Activated naive CD8-positive, alpha-beta T cell treated with anti-CD3 and anti-CD28 coated beads, Interleukin-2, amount 50 U/mL, for 24 hours (primary cell): Measurements from ENCODE around the gene CERS5.

ENCODE experiments used
- ATAC-seq: fragments of 150-1000 bp; cut with Tn5 transposase; one replicate; pipeline ENCODE4 v1.10.0; 2021
- DNase-seq: peaks from one replicate; pipeline ENCODE4 v3.0.0; 2021
- H3K27ac Mint-ChIP-seq: one replicate; pipeline ENCODE4 v1.8.0; 2021; ENCODE audit warnings: mild to moderate bottlenecking, mixed read lengths
- H3K27me3 Mint-ChIP-seq: one replicate; pipeline ENCODE4 v1.8.0; 2021; ENCODE audit warnings: mixed read lengths
- H3K36me3 Mint-ChIP-seq: one replicate; pipeline ENCODE4 v1.8.0; 2021; ENCODE audit warnings: low read depth, mixed read lengths
- H3K4me1 Mint-ChIP-seq: one replicate; pipeline ENCODE4 v1.8.0; 2021; ENCODE audit warnings: mixed read lengths
- H3K4me3 Mint-ChIP-seq: one replicate; pipeline ENCODE4 v1.8.0; 2021; ENCODE audit warnings: mild to moderate bottlenecking, moderate library complexity, mixed read lengths
- H3K9me3 Mint-ChIP-seq: one replicate; pipeline ENCODE4 v1.8.0; 2021; ENCODE audit warnings: mixed read lengths

CERS5 gene

GRCh38 chr12:50129290-50129689 lies 37.9 kb downstream of the CERS5 start:
- Mint-ChIP-seq H3K4me3 (no peak overlapping the region), H3K4me1 (peaks cover 19% of the 10 kb centered on the region), H3K27me3 (no peaks in the 10 kb centered on the region), H3K9me3 (no peaks in the 10 kb centered on the region), H3K36me3 (peaks cover 50% of the 10 kb centered on the region), H3K27ac (no peak overlapping the region)
- no peak for DNase-seq
- no peak for ATAC-seq

- Mint-ChIP-seq H3K9me3 (no peaks in the 10 kb centered on the region), H3K4me3 (no peak overlapping the region), H3K27ac (no peak overlapping the region), H3K36me3 (peaks cover 42% of the 10 kb centered on the region), H3K27me3 (no peaks in the 10 kb centered on the region), H3K4me1 (peaks cover 15% of the 10 kb centered on the region)
- ATAC-seq (no peak), DNase-seq (no peak)
Observed at GRCh38 chr12:50127546-50127945, 39.6 kb downstream of the CERS5 start.

GRCh38 chr12:50123203-50123602 lies 44.0 kb downstream of the CERS5 start:
- DNase-seq = no peak
- no peaks in the 10 kb centered on the region for H3K27me3 Mint-ChIP-seq
- no peaks in the 10 kb centered on the region for H3K9me3 Mint-ChIP-seq
- ATAC-seq = no peak
- H3K4me1 Mint-ChIP-seq = peaks cover 14% of the 10 kb centered on the region
- no peak overlapping the region for H3K4me3 Mint-ChIP-seq
- H3K36me3 Mint-ChIP-seq = peaks cover 20% of the 10 kb centered on the region
- no peak overlapping the region for H3K27ac Mint-ChIP-seq

DNA sequence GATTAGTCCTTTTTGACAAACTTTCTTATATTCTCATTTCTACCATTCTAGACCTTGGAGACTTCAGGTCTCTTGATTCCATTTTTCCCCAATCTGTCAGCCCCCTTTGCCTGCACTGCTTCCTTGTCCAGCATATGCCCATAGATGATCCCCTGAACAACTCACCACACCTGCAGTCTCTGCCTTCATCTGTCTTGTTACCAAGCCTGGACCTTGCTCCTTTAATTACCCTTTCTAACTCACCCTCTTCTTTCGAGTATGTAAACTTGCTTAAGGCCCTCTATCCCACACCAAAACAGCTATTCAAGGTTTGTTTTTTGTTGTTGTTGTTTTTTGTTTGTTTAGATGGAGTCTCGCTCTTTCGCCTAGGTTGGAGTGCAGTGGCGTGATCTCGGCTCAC lies 45.5 kb downstream of the CERS5 start:
- no peaks in the 10 kb centered on the region for H3K9me3 Mint-ChIP-seq
- H3K27ac Mint-ChIP-seq = no peak overlapping the region
- DNase-seq (no peak), ATAC-seq (no peak)
- no peaks in the 10 kb centered on the region for H3K27me3 Mint-ChIP-seq
- H3K4me3 Mint-ChIP-seq = no peak overlapping the region
- H3K36me3 Mint-ChIP-seq = peaks cover 20% of the 10 kb centered on the region
- H3K4me1 Mint-ChIP-seq = peaks cover 17% of the 10 kb centered on the region

- H3K9me3 Mint-ChIP-seq = no peaks in the 10 kb centered on the region
- H3K36me3 Mint-ChIP-seq = peaks cover 25% of the 10 kb centered on the region
- H3K4me1 Mint-ChIP-seq = peaks cover 24% of the 10 kb centered on the region
- no peak for ATAC-seq
- no peak overlapping the region for H3K27ac Mint-ChIP-seq
- H3K4me3 Mint-ChIP-seq = no peak overlapping the region
- no peak for DNase-seq
- no peaks in the 10 kb centered on the region for H3K27me3 Mint-ChIP-seq
Observed at GRCh38 chr12:50120953-50121352, 46.2 kb downstream of the CERS5 start.

GRCh38 chr12:50120521-50120920 lies 46.6 kb downstream of the CERS5 start:
- Mint-ChIP-seq H3K4me1 (peaks cover 25% of the 10 kb centered on the region), H3K27ac (no peak overlapping the region), H3K27me3 (no peaks in the 10 kb centered on the region), H3K9me3 (no peaks in the 10 kb centered on the region), H3K36me3 (peaks cover 30% of the 10 kb centered on the region), H3K4me3 (no peak overlapping the region)
- no peak for DNase-seq
- ATAC-seq = no peak

- Mint-ChIP-seq H3K36me3 (peaks cover 31% of the 10 kb centered on the region), H3K27me3 (no peaks in the 10 kb centered on the region)
Observed at GRCh38 chr12:50119387-50119786, 47.8 kb downstream of the CERS5 start.

GRCh38 chr12:50117057-50117622 lies 50.0 kb downstream of the CERS5 start:
- Mint-ChIP-seq H3K27me3 (no peaks in the 10 kb centered on the region), H3K27ac (peak overlapping the region; percentile 59), H3K36me3 (peaks cover 30% of the 10 kb centered on the region), H3K4me1 (peaks cover 36% of the 10 kb centered on the region), H3K9me3 (no peaks in the 10 kb centered on the region), H3K4me3 (no peak overlapping the region)
- DNase-seq (no peak), ATAC-seq (no peak)

More at GRCh38 chr12:50119387-50119786, 47.8 kb downstream of the CERS5 start:
- Mint-ChIP-seq H3K4me1 (peaks cover 23% of the 10 kb centered on the region), H3K27ac (no peak overlapping the region), H3K9me3 (no peaks in the 10 kb centered on the region), H3K4me3 (no peak overlapping the region)
- DNase-seq (no peak), ATAC-seq (no peak)

DNA sequence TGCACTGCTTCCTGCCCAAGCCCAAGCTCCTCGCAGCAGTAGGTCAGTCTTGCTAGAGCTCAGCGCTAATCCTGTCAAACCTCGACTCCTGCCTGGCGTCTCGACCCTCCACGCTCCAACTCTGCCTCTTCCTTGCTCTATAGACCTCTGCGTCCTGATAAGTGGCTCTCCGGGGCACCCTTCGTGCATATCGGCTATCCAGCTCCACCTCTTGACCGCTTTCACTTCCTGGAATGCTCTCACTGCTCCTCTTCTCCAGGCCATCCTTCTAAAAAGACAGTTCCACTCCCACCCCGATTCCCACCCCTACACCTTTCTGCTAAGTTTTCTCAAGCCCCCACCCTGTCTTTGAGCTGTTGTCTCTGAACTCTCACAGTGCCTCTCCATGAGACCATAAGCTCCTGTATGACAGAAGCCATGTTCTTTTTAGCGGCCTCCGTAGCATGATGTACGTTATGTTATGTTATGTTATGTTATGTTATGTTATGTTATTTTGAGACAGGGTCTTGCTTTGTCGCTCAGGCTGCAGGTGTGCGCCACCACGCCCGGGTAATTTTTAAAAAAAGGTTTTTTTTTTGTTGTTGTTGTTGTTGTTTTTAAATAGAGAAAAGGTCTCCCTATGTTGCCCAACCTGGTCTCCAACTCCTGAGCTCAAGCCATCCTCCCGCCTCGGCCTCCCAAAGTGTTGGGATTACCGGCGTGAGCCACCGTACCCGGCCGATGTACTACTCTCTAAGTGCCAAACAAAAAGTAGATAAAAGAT lies 54.5 kb downstream of the CERS5 start:
- DNase-seq (no peak), ATAC-seq (no peak)
- H3K4me1 Mint-ChIP-seq = peaks cover 55% of the 10 kb centered on the region
- H3K36me3 Mint-ChIP-seq = peaks cover 23% of the 10 kb centered on the region
- H3K27ac Mint-ChIP-seq = peak overlapping the region; percentile 99
- no peaks in the 10 kb centered on the region for H3K27me3 Mint-ChIP-seq
- no peaks in the 10 kb centered on the region for H3K9me3 Mint-ChIP-seq
- H3K4me3 Mint-ChIP-seq = peak overlapping the region; percentile 100

- peaks cover 20% of the 10 kb centered on the region for H3K36me3 Mint-ChIP-seq
- H3K4me1 Mint-ChIP-seq = peaks cover 53% of the 10 kb centered on the region
- peak within 1 kb of the TSS; percentile 99 for H3K27ac Mint-ChIP-seq
- peak within 1 kb of the TSS; percentile 100 for H3K4me3 Mint-ChIP-seq
- no peaks in the 10 kb centered on the region for H3K27me3 Mint-ChIP-seq
- DNase-seq (peak; percentile 99), ATAC-seq (peak; percentile 91)
- H3K9me3 Mint-ChIP-seq = no peaks in the 10 kb centered on the region
Observed at GRCh38 chr12:50111693-50112455, 55.3 kb downstream of the CERS5 start, which contains the start of gene COX14. Gene COX14 (plus strand): TSS chr12:50112236. CDS start chr12:50120044, 7,808 bp downstream.

- Mint-ChIP-seq H3K9me3 (no peaks in the 10 kb centered on the region), H3K4me1 (peaks cover 47% of the 10 kb centered on the region), H3K36me3 (peaks cover 16% of the 10 kb centered on the region), H3K4me3 (peak overlapping the region; percentile 100), H3K27ac (peak overlapping the region; percentile 99), H3K27me3 (no peaks in the 10 kb centered on the region)
- ATAC-seq = no peak
- no peak for DNase-seq
Observed at GRCh38 chr12:50111395-50111692, 55.8 kb downstream of the CERS5 start.

DNA sequence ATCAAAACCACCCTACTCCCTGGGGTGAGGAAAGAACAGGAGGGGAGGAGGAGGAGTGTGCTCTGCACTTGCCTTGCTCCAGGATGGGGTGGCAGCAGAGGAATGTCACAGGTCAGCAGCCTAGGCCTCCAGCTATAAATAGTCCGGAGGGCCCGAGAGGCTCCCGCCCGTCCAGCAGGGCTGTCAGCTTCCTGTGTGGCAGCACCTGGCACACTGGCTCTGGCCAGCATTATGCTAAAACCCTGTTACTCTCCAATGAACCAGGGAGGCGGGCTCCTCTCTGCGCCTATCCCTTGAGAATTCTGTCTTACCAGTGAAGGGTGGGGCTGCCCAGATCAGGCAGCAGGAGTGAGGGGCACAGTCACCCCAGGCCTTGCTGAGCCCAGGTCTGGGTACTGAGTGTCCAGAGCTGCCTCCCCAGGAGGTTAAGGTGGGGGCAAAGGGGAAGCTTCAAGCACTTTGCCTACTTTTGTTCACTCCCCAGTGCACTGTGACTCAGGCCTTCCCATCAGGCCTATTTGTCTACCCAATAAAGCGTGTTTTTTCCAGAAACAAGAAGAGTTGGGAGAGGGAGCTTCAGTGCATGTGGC lies 56.3 kb downstream of the CERS5 start:
- peaks cover 43% of the 10 kb centered on the region for H3K4me1 Mint-ChIP-seq
- H3K4me3 Mint-ChIP-seq = peak overlapping the region; percentile 100
- peak; percentile 30 for DNase-seq
- H3K36me3 Mint-ChIP-seq = peaks cover 13% of the 10 kb centered on the region
- ATAC-seq = no peak
- no peaks in the 10 kb centered on the region for H3K27me3 Mint-ChIP-seq
- no peaks in the 10 kb centered on the region for H3K9me3 Mint-ChIP-seq
- H3K27ac Mint-ChIP-seq = peak overlapping the region; percentile 99

GRCh38 chr12:50110127-50110761 lies 56.9 kb downstream of the CERS5 start:
- H3K4me1 Mint-ChIP-seq = peaks cover 36% of the 10 kb centered on the region
- DNase-seq (peak; percentile 40), ATAC-seq (peak; percentile 16)
- no peaks in the 10 kb centered on the region for H3K9me3 Mint-ChIP-seq
- H3K4me3 Mint-ChIP-seq = peak overlapping the region; percentile 45
- no peaks in the 10 kb centered on the region for H3K27me3 Mint-ChIP-seq
- H3K27ac Mint-ChIP-seq = peak overlapping the region; percentile 50
- peaks cover 8% of the 10 kb centered on the region for H3K36me3 Mint-ChIP-seq

DNA sequence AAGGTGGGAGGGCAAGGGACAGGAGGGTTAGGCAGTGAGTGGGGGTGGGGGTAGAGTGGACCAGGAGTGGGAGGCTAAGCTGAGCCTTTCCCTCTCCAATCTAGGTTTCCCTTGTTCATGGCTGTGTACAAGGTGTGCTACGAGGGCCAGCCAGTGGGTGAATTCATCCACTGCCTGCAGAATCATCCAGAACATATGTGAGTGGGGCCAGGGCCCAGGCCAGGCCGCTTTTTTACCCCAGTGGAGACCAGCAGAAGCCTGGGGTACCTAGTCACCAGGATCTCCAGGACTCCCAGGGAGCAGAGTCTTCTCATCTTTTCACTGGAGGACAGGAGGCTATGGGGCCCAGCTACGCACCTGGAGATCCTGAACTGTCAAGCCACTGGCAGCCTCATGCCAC lies 57.9 kb downstream of the CERS5 start:
- no peaks in the 10 kb centered on the region for H3K9me3 Mint-ChIP-seq
- H3K27ac Mint-ChIP-seq = peak overlapping the region; percentile 42
- ATAC-seq = no peak
- H3K4me1 Mint-ChIP-seq = peaks cover 34% of the 10 kb centered on the region
- DNase-seq = no peak
- peaks cover 5% of the 10 kb centered on the region for H3K36me3 Mint-ChIP-seq
- no peak overlapping the region for H3K4me3 Mint-ChIP-seq
- H3K27me3 Mint-ChIP-seq = no peaks in the 10 kb centered on the region
